GM18870 (cell line): ENCODE measurements around the gene HMGCS1.
A peak's percentile ranks its signal among the peaks of the same experiment; 100 is the strongest.
"Not testable (repeated sequence)": the region's sequence is repeated elsewhere in the genome, so short reads cannot be mapped to it uniquely, and the experiment has no call there.

Experiments
- ATAC-seq: cut with Tn5 transposase; IDR thresholded peaks from one replicate; pipeline ENCODE4 v1.9.1; 2021; ENCODE audit warnings: moderate library complexity; ENCODE audit not compliant: unreplicated experiment

HMGCS1 gene

GRCh38 chr5:43313035-43313853, at the start of gene HMGCS1:
TSS of gene HMGCS1 (minus strand) at chr5:43313412. CDS start at chr5:43298965, 14,447 bp downstream.
- peak; percentile 96 for ATAC-seq

- ATAC-seq = no peak
Observed at GRCh38 chr5:43358726-43359125, 45.5 kb upstream of the HMGCS1 start.

GRCh38 chr5:43358301-43358700, 45.1 kb upstream of the HMGCS1 start:
- no peak for ATAC-seq

- no peak for ATAC-seq
Observed at GRCh38 chr5:43357878-43358281, 44.7 kb upstream of the HMGCS1 start.

- ATAC-seq = no peak
Observed at GRCh38 chr5:43357067-43357466, 43.9 kb upstream of the HMGCS1 start.

GRCh38 chr5:43354774-43355173, 41.6 kb upstream of the HMGCS1 start:
- no peak for ATAC-seq

GRCh38 chr5:43353668-43354067, 40.5 kb upstream of the HMGCS1 start:
- no peak for ATAC-seq

GRCh38 chr5:43352915-43353314, 39.7 kb upstream of the HMGCS1 start:
- no peak for ATAC-seq

GRCh38 chr5:43352131-43352530, 38.9 kb upstream of the HMGCS1 start:
- ATAC-seq = no peak

GRCh38 chr5:43348861-43349363, 35.7 kb upstream of the HMGCS1 start:
- no peak for ATAC-seq

GRCh38 chr5:43348207-43348606, 35.0 kb upstream of the HMGCS1 start:
- no peak for ATAC-seq

- no peak for ATAC-seq
Observed at GRCh38 chr5:43338862-43339261, 25.6 kb upstream of the HMGCS1 start.

GRCh38 chr5:43336159-43336558, 22.9 kb upstream of the HMGCS1 start:
- ATAC-seq = no peak

- no peak for ATAC-seq
Observed at GRCh38 chr5:43335681-43336080, 22.5 kb upstream of the HMGCS1 start.

GRCh38 chr5:43332401-43332800, 19.2 kb upstream of the HMGCS1 start:
- ATAC-seq = no peak

GRCh38 chr5:43325624-43326023, 12.4 kb upstream of the HMGCS1 start:
- ATAC-seq = not testable (repeated sequence)

GRCh38 chr5:43323488-43323887, 10.3 kb upstream of the HMGCS1 start:
- not testable (repeated sequence) for ATAC-seq

- no peak for ATAC-seq
Observed at GRCh38 chr5:43320846-43321245, 7.6 kb upstream of the HMGCS1 start.

GRCh38 chr5:43316421-43316820, 3.2 kb upstream of the HMGCS1 start:
- no peak for ATAC-seq

- ATAC-seq = no peak
Observed at GRCh38 chr5:43315682-43316081, 2.5 kb upstream of the HMGCS1 start.

- ATAC-seq = no peak
Observed at GRCh38 chr5:43315263-43315662, 2.1 kb upstream of the HMGCS1 start.

GRCh38 chr5:43314724-43315123, 1.5 kb upstream of the HMGCS1 start:
- ATAC-seq = no peak
